Cardiac muscle cell (in vitro differentiated cells and primary cell): ENCODE measurements around the gene ABCG8. TPM values are rescaled to one million over a fixed set of nuclear protein-coding genes. Genes with fewer than 3 reads are reported as not detected.

Source experiments
- DNase-seq, 2 donors: peaks; one replicate each; pipeline versions ENCODE4 v3.0.0 to v3.0.0-alpha.2; 2010 to 2017; ENCODE audit warnings: low read depth in 1 of 2, low spot score in 1 of 2
- H3K27ac ChIP-seq: fragments of 200-600 bp; sonication (generic); 2 replicates; pipeline ENCODE4 v1.5.1; 2016
- H3K27me3 ChIP-seq: fragments of 200-600 bp; sonication (generic); 2 replicates; pipeline ENCODE4 v1.6.0; 2016; ENCODE audit warnings: control low read depth
- H3K36me3 ChIP-seq: fragments of 200-600 bp; sonication (generic); 2 replicates; pipeline ENCODE4 v1.5.1; 2016; ENCODE audit warnings: control low read depth
- H3K4me1 ChIP-seq: fragments of 200-600 bp; sonication (generic); 2 replicates; pipeline ENCODE4 v1.8.1; 2017; ENCODE audit warnings: low read depth, mild to moderate bottlenecking, mixed run types
- H3K4me3 ChIP-seq: fragments of 200-600 bp; sonication (generic); 2 replicates; pipeline ENCODE4 v1.5.1; 2016; ENCODE audit warnings: mild to moderate bottlenecking
- H3K9me3 ChIP-seq: fragments of 200-600 bp; sonication (generic); 2 replicates; pipeline ENCODE4 v1.5.1; 2017; ENCODE audit warnings: low read depth, mild to moderate bottlenecking, control low read depth
- CTCF ChIP-seq: IDR thresholded peaks from 2 replicates; pipeline ENCODE4 v1.5.1; 2012; ENCODE audit warnings: low read depth, mild to moderate bottlenecking, low read length
- polyA plus RNA-seq: library from polyadenylated mRNA; unstranded; fragments of >200 nt; fragmentation: Nextera tagmentation; extraction: Ambion mirVana; gene quantifications from 2 replicates; pipeline ENCODE4 v1.2.1, GENCODE V29; 2016
- total RNA-seq: library from RNA; depleted of rRNA; stranded (reverse); fragments of >200 nt; gene quantifications from 2 replicates; pipeline ENCODE4 v1.2.3, GENCODE V29; 2016

Gene ABCG8
- total and polyA plus RNA-seq, 2 experiments from 2014 or later, result 0.04 TPM; not detected in 1

GRCh38 chr2:43810452-43810851, 28.3 kb upstream of the ABCG8 start:
- H3K27ac ChIP-seq, result no peak overlapping the region
- no peak for DNase-seq
- H3K4me1 ChIP-seq, result no peaks in the 10 kb centered on the region
- H3K27me3 ChIP-seq, result no peaks in the 10 kb centered on the region
- no peaks in the 10 kb centered on the region for H3K9me3 ChIP-seq
- no peak overlapping the region for H3K4me3 ChIP-seq
- TF ChIP-seq CTCF, result no peak
- no peaks in the 10 kb centered on the region for H3K36me3 ChIP-seq

GRCh38 chr2:43810888-43811287, 27.9 kb upstream of the ABCG8 start:
- no peaks in the 10 kb centered on the region for H3K36me3 ChIP-seq
- no peaks in the 10 kb centered on the region for H3K27me3 ChIP-seq
- H3K4me1 ChIP-seq, result no peaks in the 10 kb centered on the region
- no peak overlapping the region for H3K27ac ChIP-seq
- H3K9me3 ChIP-seq, result no peaks in the 10 kb centered on the region
- no peak overlapping the region for H3K4me3 ChIP-seq
- no peak for TF ChIP-seq CTCF
- DNase-seq, result no peak

GRCh38 chr2:43812006-43812405, 26.8 kb upstream of the ABCG8 start:
- TF ChIP-seq CTCF, result no peak
- Histone ChIP-seq H3K4me1 (no peaks in the 10 kb centered on the region), H3K27ac (no peak overlapping the region), H3K4me3 (no peak overlapping the region), H3K9me3 (no peaks in the 10 kb centered on the region), H3K27me3 (no peaks in the 10 kb centered on the region), H3K36me3 (no peaks in the 10 kb centered on the region)
- no peak for DNase-seq

GRCh38 chr2:43812947-43813346, 25.8 kb upstream of the ABCG8 start:
- H3K27ac ChIP-seq, result no peak overlapping the region
- no peaks in the 10 kb centered on the region for H3K27me3 ChIP-seq
- H3K9me3 ChIP-seq, result no peaks in the 10 kb centered on the region
- no peak for TF ChIP-seq CTCF
- H3K4me1 ChIP-seq, result no peaks in the 10 kb centered on the region
- H3K36me3 ChIP-seq, result no peaks in the 10 kb centered on the region
- H3K4me3 ChIP-seq, result no peak overlapping the region
- no peak for DNase-seq

- Histone ChIP-seq H3K9me3 (no peaks in the 10 kb centered on the region), H3K4me3 (no peak overlapping the region), H3K4me1 (no peaks in the 10 kb centered on the region), H3K36me3 (no peaks in the 10 kb centered on the region), H3K27ac (no peak overlapping the region), H3K27me3 (no peaks in the 10 kb centered on the region)
- DNase-seq, result no peak
- no peak for TF ChIP-seq CTCF
Observed at GRCh38 chr2:43814711-43815110, 24.1 kb upstream of the ABCG8 start.

- no peak for TF ChIP-seq CTCF
- H3K27me3 ChIP-seq, result no peaks in the 10 kb centered on the region
- peak in 1 of 2 donors; percentile 79 for DNase-seq
Observed at GRCh38 chr2:43818761-43819160, 20.0 kb upstream of the ABCG8 start.

More at GRCh38 chr2:43818761-43819160, 20.0 kb upstream of the ABCG8 start:
- Histone ChIP-seq H3K27ac (no peak overlapping the region), H3K9me3 (no peaks in the 10 kb centered on the region), H3K4me3 (no peak overlapping the region), H3K4me1 (no peaks in the 10 kb centered on the region), H3K36me3 (no peaks in the 10 kb centered on the region)
